HepG2 (cell line): Measurements from ENCODE around the gene POLR3F. TPM values are rescaled to one million over a fixed set of nuclear protein-coding genes. Genes with fewer than 3 reads are reported as not detected.

ENCODE experiments used
- ZNF670 ChIP-seq: sonication (generic); formaldehyde crosslinking; IDR thresholded peaks from 2 replicates; pipeline ENCODE4 v1.8.0; 2022; ENCODE audit warnings: mild to moderate bottlenecking, missing genetic modification reagents, borderline replicate concordance
- polyA plus RNA-seq, 8 experiments: library from polyadenylated mRNA; depleted of rRNA in 3 of 8; stranded (reverse) in 7 of 8; unstranded in 1 of 8; fragments of >200 nt; fragmentation: Illumina TruSeq in 4 of 8; extraction: Trizol in 4 of 8; gene quantifications; 2 replicates each; pipeline versions ENCODE4 v1.2.1 to v1.2.3, GENCODE V29; 2011 to 2016; ENCODE audit warnings: low read depth in 4 of 8, missing spikeins in 1 of 8, mixed read lengths in 1 of 8; ENCODE audit not compliant: insufficient read depth in 1 of 8
- total RNA-seq, 5 experiments: library from RNA; depleted of rRNA; stranded (reverse); fragments of >200 nt; fragmentation: Illumina TruSeq; extraction: Trizol; gene quantifications; 2 replicates each; pipeline ENCODE4 v1.2.3, GENCODE V29; 2016; ENCODE audit warnings: low read depth in 1 of 5
- TF ChIP-seq, protein P1 (sequence below), 2 experiments: fragments of 450-650 bp in 1 of 2; sonication (generic) in 1 of 2; formaldehyde crosslinking in 1 of 2; IDR thresholded peaks; 2 replicates each; pipeline versions ENCODE4 v1.6.1 to v1.8.0; 2016 to 2022; ENCODE audit warnings: antibody characterized with exemption in 1 of 2, mild to moderate bottlenecking in 1 of 2, missing genetic modification reagents in 1 of 2
- TF ChIP-seq, protein P2 (sequence below): sonication (generic); formaldehyde crosslinking; IDR thresholded peaks from 2 replicates; pipeline ENCODE4 v1.9.0; 2022; ENCODE audit warnings: missing genetic modification reagents, mild to moderate bottlenecking, borderline replicate concordance

The POLR3F gene
- total and polyA plus RNA-seq, 2 of the 13 experiments (the other 11 are each of a cell fraction or from before 2014, with no cell fraction given), result 11.7 to 25.5 TPM

DNA sequence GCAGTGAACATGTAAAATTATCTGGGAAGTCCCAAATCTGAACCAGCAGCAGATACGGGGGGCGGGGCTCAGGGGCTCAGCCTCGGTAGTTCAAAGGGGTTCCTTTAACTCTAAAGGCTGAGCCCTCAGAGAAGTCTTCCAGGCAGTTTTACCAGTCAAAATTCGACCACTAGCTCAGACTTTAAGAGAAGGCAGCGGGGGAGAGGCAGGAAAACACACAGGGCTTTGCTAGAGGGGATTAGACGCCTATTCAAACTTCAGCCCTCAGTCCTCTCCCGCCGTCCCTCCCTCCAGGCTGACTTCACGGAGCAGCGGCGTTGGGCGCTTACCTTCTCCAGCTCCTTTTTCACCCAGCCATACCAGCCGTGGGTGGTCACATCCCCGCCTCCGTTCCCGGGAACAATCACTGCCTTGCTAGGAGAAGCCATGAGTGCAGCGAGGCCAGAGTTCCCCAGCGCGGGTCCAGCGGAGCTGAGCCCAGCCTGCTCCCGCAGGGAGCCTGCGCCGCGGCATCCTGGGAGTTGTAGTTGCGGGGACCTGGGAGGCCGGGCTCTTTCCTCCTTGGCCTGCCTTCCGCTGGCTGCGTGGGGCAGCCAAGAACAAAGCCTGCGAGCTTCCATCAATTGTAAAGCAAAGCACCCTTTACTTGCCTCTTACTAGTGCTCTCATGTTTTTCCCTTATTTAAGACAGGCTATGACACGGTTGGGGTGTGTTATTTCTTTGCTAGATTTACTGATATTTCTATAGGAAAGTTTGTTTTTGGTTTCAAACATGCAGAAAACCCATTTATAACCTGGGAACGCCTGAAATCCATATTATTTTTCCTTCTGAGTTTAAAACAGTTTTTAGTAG, 29.8 kb downstream of the POLR3F start, which contains the start of gene RBBP9 (continued):
- TF ChIP-seq, protein P1, sequence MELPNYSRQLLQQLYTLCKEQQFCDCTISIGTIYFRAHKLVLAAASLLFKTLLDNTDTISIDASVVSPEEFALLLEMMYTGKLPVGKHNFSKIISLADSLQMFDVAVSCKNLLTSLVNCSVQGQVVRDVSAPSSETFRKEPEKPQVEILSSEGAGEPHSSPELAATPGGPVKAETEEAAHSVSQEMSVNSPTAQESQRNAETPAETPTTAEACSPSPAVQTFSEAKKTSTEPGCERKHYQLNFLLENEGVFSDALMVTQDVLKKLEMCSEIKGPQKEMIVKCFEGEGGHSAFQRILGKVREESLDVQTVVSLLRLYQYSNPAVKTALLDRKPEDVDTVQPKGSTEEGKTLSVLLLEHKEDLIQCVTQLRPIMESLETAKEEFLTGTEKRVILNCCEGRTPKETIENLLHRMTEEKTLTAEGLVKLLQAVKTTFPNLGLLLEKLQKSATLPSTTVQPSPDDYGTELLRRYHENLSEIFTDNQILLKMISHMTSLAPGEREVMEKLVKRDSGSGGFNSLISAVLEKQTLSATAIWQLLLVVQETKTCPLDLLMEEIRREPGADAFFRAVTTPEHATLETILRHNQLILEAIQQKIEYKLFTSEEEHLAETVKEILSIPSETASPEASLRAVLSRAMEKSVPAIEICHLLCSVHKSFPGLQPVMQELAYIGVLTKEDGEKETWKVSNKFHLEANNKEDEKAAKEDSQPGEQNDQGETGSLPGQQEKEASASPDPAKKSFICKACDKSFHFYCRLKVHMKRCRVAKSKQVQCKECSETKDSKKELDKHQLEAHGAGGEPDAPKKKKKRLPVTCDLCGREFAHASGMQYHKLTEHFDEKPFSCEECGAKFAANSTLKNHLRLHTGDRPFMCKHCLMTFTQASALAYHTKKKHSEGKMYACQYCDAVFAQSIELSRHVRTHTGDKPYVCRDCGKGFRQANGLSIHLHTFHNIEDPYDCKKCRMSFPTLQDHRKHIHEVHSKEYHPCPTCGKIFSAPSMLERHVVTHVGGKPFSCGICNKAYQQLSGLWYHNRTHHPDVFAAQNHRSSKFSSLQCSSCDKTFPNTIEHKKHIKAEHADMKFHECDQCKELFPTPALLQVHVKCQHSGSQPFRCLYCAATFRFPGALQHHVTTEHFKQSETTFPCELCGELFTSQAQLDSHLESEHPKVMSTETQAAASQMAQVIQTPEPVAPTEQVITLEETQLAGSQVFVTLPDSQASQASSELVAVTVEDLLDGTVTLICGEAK (IDR thresholded peaks at IDR 0.05), result no peak
- TF ChIP-seq, protein P1 (CRISPR knock-in tag; IDR thresholded peaks at IDR 0.05), result peak; percentile 91
- no peak for TF ChIP-seq ZNF670 (CRISPR knock-in tag)
- TF ChIP-seq, protein P2, sequence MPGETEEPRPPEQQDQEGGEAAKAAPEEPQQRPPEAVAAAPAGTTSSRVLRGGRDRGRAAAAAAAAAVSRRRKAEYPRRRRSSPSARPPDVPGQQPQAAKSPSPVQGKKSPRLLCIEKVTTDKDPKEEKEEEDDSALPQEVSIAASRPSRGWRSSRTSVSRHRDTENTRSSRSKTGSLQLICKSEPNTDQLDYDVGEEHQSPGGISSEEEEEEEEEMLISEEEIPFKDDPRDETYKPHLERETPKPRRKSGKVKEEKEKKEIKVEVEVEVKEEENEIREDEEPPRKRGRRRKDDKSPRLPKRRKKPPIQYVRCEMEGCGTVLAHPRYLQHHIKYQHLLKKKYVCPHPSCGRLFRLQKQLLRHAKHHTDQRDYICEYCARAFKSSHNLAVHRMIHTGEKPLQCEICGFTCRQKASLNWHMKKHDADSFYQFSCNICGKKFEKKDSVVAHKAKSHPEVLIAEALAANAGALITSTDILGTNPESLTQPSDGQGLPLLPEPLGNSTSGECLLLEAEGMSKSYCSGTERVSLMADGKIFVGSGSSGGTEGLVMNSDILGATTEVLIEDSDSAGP (CRISPR knock-in tag), result peak; percentile 94; the same call in 1 of the 2 replicates
- TF ChIP-seq, all 625 proteins: peak for 371
